SW 1271 (cell line): Measurements from ENCODE around the gene CDH11.

Experiments
- DNase-seq, 2 experiments: peaks; one replicate each; lab custom pipeline; 2025; lab: John Stamatoyannopoulos, UW

CDH11 gene

GRCh38 chr16:65121870-65122723 is at the start of gene CDH11:
Gene CDH11, minus strand, starts transcription at chr16:65122063. Its CDS starts 117,194 bp downstream, at chr16:65004869.
- no peak for DNase-seq

GRCh38 chr16:65154321-65154720 is 32.5 kb upstream of the CDH11 start:
- no peak for DNase-seq

- no peak for DNase-seq
Observed at GRCh38 chr16:65153365-65154105, 31.7 kb upstream of the CDH11 start.

- DNase-seq, result no peak
Observed at GRCh38 chr16:65148804-65149203, 26.9 kb upstream of the CDH11 start.

GRCh38 chr16:65142276-65142675 is 20.4 kb upstream of the CDH11 start:
- no peak for DNase-seq

GRCh38 chr16:65136681-65137080 is 14.8 kb upstream of the CDH11 start:
- no peak for DNase-seq

GRCh38 chr16:65126845-65127624 is 5.2 kb upstream of the CDH11 start:
- no peak for DNase-seq

- no peak for DNase-seq
Observed at GRCh38 chr16:65125871-65126270, 4.0 kb upstream of the CDH11 start.

- no peak for DNase-seq
Observed at GRCh38 chr16:65125322-65125721, 3.5 kb upstream of the CDH11 start.

GRCh38 chr16:65124596-65124995 is 2.7 kb upstream of the CDH11 start:
- no peak for DNase-seq

GRCh38 chr16:65124212-65124548 is 2.3 kb upstream of the CDH11 start:
- DNase-seq, result no peak

GRCh38 chr16:65123396-65124211 is 1.7 kb upstream of the CDH11 start:
- DNase-seq, result no peak

- no peak for DNase-seq
Observed at GRCh38 chr16:65122724-65123395, 997 bp upstream of the CDH11 start.

- no peak for DNase-seq
Observed at GRCh38 chr16:65120831-65121721, 787 bp downstream of the CDH11 start.

- no peak for DNase-seq
Observed at GRCh38 chr16:65120461-65120830, 1.4 kb downstream of the CDH11 start.

- no peak for DNase-seq
Observed at GRCh38 chr16:65119901-65120401, 1.9 kb downstream of the CDH11 start.

- no peak for DNase-seq
Observed at GRCh38 chr16:65119435-65119834, 2.4 kb downstream of the CDH11 start.

- no peak for DNase-seq
Observed at GRCh38 chr16:65118871-65119270, 3.0 kb downstream of the CDH11 start.

GRCh38 chr16:65117811-65118448 is 3.9 kb downstream of the CDH11 start:
- peak in 1 of 2 experiments; percentile 52 for DNase-seq
